Activated CD4-positive, CD25-positive, alpha-beta regulatory T cell treated with anti-CD3 and anti-CD28 coated beads, Interleukin-2, amount 50 U/mL, for 16 hours (primary cell): Measurements from ENCODE around the gene GRIK1.

Experiments used
- DNase-seq: peaks from one replicate; pipeline ENCODE4 v3.0.0-alpha.2; 2020; ENCODE audit warnings: low read depth, low spot score

Gene GRIK1

GRCh38 chr21:29827647-29828046, 112.1 kb downstream of the GRIK1 start:
- no peak for DNase-seq

GRCh38 chr21:29827236-29827635, 112.6 kb downstream of the GRIK1 start:
- no peak for DNase-seq

DNA sequence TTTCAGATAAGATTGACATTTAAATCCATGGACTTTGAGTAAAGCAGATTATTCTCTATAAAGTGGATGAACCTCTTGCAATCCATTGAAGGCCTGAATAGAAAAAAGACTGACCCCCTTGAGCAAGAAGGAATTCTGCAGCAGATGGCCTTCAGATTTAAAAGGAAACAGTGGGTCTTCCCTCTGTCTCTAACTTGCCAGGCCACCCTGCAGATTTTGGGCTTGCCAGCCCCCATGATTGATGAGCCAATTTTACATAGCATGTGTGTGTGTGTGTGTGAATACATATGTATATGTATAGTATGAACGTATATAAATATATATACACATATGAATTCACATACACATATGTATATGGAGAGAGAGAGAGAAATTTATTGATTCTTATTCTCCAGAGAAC, 113.4 kb downstream of the GRIK1 start:
- no peak for DNase-seq

- DNase-seq = no peak
These were observed 113.9 kb downstream of the GRIK1 start for GRCh38 chr21:29825936-29826335.

DNA sequence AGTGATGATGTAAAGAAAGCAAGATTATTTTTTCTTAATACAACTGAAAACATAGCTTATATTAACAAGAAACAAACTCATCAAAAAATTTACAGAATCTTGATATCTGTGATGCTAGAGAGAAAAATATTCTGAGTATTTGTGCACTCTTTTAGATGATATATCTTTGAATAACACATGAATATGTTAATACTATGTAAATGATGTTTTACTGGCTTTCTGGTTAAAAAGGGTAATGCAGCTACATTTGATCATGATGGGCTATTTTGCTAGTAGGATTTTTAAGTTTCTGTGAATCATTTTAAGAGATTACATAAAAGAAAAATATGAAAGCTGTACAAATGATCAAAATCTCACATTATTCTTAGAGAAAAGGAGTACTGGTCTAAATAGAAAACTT, 114.5 kb downstream of the GRIK1 start:
- no peak for DNase-seq

- DNase-seq = no peak
These were observed 117.7 kb downstream of the GRIK1 start for GRCh38 chr21:29822064-29822463.

DNA sequence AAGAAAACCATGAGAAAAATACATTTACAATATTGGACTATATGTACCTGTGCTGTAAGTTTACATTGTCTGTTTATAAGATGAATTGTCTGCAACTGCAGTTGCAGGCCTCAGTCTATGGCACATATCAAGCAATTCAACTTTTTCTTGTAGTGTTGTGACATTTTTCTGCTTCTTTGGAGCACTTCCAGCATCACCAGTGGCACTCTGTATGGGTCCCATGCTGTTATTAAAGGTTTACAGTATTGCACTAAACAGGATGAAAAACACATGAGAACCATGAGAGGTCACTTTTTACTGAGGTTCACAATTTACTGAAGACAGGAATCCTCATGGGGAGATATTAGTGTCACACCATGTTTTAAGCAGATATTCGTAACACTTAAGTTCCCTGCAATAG, 118.6 kb downstream of the GRIK1 start:
- DNase-seq = no peak

DNA sequence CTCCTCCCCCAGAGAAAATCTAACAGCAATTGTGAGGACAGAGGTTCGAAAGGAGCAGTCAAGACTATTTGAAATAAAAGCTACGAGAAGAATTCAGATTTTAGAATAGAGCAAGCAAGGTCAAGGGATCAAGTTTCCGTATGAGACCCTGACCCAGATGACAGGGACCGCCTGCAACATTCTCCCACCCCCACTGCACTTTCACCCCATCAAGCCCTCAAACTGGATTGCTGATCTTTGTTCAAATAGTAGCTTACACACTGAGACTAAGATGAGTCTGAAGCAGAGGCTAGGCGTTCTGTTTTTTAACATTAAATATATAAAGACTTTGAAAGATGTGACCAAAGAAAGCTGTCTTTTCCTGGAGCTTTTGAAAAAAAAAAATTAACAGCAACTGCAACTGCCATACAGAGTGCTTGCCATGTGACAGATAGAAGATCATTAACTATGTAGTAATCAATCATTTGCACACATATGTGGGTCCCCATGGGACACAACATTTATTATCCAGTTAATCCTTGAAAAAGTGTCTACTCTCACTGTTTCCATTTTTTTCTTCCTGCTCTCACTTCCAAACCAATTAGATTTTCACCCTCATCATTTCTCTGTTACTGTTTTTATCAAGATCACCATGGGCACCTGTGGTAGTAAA, 120.0 kb downstream of the GRIK1 start:
- no peak for DNase-seq

DNA sequence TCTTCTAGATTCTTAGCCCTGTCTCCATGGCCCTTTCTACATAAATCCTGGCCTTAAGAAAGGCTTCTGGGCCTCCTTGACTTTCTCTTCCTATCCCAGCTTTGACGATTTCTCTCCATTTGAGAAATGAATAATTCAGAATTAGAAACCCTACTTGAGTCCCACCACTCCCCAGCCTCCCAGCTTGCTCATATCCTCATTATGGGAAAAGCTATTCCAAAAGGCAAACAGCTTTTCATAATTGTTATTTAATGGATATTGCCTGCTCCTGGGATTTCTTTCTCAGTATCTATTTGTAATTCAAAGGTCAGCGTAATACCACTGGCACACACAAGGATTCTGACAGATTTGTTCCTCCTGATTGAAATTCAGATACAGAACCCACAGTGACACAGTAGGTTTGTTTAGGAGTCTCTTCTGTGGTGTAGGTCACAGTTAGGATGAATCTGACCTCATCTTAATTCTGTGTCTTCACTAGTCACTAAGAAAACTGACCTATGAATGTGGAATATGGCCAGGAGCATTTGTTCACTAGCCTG, 121.3 kb downstream of the GRIK1 start:
- DNase-seq = no peak

- no peak for DNase-seq
These were observed 122.3 kb downstream of the GRIK1 start for GRCh38 chr21:29817450-29817849.

- no peak for DNase-seq
These were observed 126.8 kb downstream of the GRIK1 start for GRCh38 chr21:29812947-29813346.

GRCh38 chr21:29810871-29811270, 128.9 kb downstream of the GRIK1 start:
- no peak for DNase-seq

DNA sequence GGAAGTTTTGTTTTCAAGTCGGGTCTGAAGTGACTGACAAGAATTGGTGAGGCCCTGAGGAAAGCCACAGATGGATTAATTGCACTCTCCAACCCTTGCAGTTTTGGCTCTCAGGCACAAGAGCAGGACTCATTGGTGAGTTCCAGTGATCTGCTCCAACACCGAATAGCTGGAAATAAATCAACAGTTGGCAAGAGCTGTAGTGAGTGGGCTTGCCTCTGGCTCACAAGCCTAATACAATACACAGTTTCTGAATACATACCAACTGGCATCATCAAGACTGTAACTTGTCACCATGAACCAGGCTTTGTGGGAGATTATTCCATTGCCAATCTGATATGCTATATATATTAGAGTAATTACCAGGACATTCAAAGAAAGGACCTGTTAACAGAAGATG, 131.6 kb downstream of the GRIK1 start:
- DNase-seq = no peak

- no peak for DNase-seq
These were observed 134.7 kb downstream of the GRIK1 start for GRCh38 chr21:29805105-29805504.

DNA sequence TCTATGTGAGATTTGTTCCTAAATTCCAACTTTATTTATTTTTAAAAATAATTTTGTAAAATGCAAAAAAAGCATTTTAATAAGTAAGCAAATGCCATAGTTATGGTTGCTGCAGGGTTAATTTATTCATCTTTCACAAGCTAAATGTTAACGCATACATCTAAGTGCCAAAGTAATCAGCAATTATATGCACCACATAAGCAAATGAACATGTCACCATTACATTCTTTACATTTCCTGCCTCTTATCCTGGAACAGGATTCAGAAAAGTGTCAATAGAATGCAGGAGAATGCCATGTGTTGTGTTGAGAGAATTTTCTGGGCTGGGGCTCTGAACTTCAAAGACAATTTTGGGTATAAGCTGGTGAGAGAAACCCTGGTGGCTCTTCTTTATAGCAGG, 136.6 kb downstream of the GRIK1 start:
- DNase-seq = no peak

DNA sequence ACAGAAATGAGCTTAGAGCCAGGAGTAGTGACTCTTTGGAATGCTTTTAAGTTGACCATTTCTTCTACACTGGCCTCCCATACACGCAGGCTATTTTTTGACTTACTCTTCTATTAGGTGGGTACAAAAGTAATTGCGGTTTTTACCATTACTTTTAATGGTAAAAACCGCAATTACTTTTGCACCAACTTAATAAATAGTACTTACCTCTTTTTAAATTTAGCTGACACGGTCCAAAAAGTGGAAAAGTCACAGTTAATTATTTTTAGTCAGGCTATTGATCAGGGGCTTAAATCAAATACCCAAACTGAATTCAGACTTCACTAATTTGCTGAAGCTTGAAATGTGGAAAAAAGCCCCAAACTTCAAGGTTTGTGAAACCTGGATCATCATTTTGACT, 138.7 kb downstream of the GRIK1 start:
- DNase-seq = no peak

GRCh38 chr21:29800056-29800455, 139.7 kb downstream of the GRIK1 start:
- no peak for DNase-seq

- no peak for DNase-seq
These were observed 141.0 kb downstream of the GRIK1 start for GRCh38 chr21:29798840-29799239.

DNA sequence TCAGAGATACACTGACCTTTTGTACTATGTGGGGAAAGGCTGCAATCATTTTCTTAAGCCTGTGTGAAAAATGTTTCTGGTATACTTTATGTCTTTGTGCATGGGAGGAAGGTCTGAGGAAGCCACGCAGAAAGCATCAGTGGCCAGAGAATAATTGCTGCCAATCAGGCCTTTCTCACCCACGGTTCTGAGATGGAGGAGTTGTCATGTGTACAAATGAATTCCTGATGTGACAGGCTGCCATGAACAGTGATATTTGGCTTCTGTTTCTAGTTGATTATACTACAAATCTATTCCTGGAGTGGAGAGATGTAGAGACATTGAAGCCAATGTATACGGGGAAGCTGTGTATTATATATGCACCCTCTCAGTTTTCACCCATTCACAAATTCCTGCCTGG, 142.6 kb downstream of the GRIK1 start:
- no peak for DNase-seq

GRCh38 chr21:29793712-29794111, 146.1 kb downstream of the GRIK1 start:
- no peak for DNase-seq

GRCh38 chr21:29789393-29789792, 150.4 kb downstream of the GRIK1 start:
- no peak for DNase-seq

DNA sequence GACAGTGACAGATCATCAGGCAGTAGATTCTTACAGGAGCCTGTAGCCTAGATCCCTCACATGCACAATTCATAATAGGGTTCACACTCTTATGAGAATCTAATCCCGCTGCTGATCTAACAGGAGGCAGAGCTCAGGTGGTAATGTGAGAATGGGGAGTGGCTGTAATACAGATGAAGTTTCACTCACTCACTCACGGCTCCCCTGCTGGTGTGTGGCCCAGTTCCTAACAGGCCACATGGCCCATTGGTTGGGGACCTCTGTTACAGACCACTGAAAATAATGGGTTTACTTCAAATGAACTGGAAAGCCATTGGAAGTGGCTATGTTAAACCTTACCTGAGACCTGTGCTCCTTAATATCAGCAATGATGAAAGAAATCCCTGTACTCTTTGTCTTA, 151.0 kb downstream of the GRIK1 start:
- DNase-seq = no peak

- no peak for DNase-seq
These were observed 152.4 kb downstream of the GRIK1 start for GRCh38 chr21:29787361-29787909.
